MM.1S (cell line): ENCODE data around the gene SLC51B.

Source experiments
- DNase-seq: peaks from one replicate; pipeline ENCODE4 v3.0.0-alpha.2; 2015
- H2AFZ ChIP-seq: fragments of 300-600 bp; sonication (generic); 2 replicates; pipeline ENCODE4 v1.6.0; 2016; ENCODE audit warnings: antibody characterized with exemption, low read length
- H3F3A ChIP-seq: fragments of 300-600 bp; sonication (generic); 2 replicates; pipeline ENCODE4 v1.6.1; 2016; ENCODE audit warnings: mild to moderate bottlenecking, antibody characterized with exemption, low read length, moderate library complexity, mixed read lengths; ENCODE audit not compliant: insufficient read depth
- H3K27ac ChIP-seq: fragments of 300-600 bp; sonication (generic); 2 replicates; pipeline ENCODE4 v1.5.1; 2016; ENCODE audit warnings: mild to moderate bottlenecking, low read length
- H3K27me3 ChIP-seq: fragments of 300-600 bp; sonication (generic); replicated peaks from 2 replicates; pipeline ENCODE4 v1.6.0; 2016; ENCODE audit warnings: low read length; ENCODE audit not compliant: insufficient read depth
- H3K36me3 ChIP-seq: fragments of 300-600 bp; sonication (generic); replicated peaks from 2 replicates; pipeline ENCODE4 v1.6.1; 2016; ENCODE audit warnings: mild to moderate bottlenecking, low read length, mixed read lengths; ENCODE audit not compliant: insufficient read depth
- H3K4me1 ChIP-seq: fragments of 300-600 bp; sonication (generic); 2 replicates; pipeline ENCODE4 v1.6.1; 2016; ENCODE audit warnings: low read length, mixed read lengths
- H3K4me2 ChIP-seq: fragments of 300-600 bp; sonication (generic); 2 replicates; pipeline ENCODE4 v1.6.0; 2016; ENCODE audit warnings: low read depth, low read length
- H3K4me3 ChIP-seq: fragments of 300-600 bp; sonication (generic); 2 replicates; pipeline ENCODE4 v1.5.1; 2016; ENCODE audit warnings: low read length, mixed read lengths
- H3K79me2 ChIP-seq: fragments of 300-600 bp; sonication (generic); 2 replicates; pipeline ENCODE4 v1.6.1; 2016; ENCODE audit warnings: mixed run types, low read length, mixed read lengths
- H3K9ac ChIP-seq: fragments of 300-600 bp; sonication (generic); 2 replicates; pipeline ENCODE4 v1.6.1; 2016; ENCODE audit warnings: low read length, mixed read lengths
- H3K9me2 ChIP-seq: fragments of 300-600 bp; sonication (generic); replicated peaks from 2 replicates; pipeline ENCODE4 v1.6.1; 2016; ENCODE audit warnings: mild to moderate bottlenecking, low read length, mixed read lengths; ENCODE audit not compliant: insufficient read depth
- H3K9me3 ChIP-seq: fragments of 300-600 bp; sonication (generic); replicated peaks from 2 replicates; pipeline ENCODE4 v1.6.1; 2016; ENCODE audit warnings: mild to moderate bottlenecking, low read length, mixed read lengths; ENCODE audit not compliant: insufficient read depth
- H4K20me1 ChIP-seq: fragments of 300-600 bp; sonication (generic); 2 replicates; pipeline ENCODE4 v1.6.1; 2016; ENCODE audit warnings: mild to moderate bottlenecking, low read length, moderate library complexity, mixed read lengths; ENCODE audit not compliant: insufficient read depth
- EZH2 ChIP-seq: fragments of 300-600 bp; sonication (generic); optimal IDR thresholded peaks from 2 replicates; pipeline ENCODE3; 2017; ENCODE audit warnings: low read depth, mild to moderate bottlenecking, antibody characterized with exemption, low read length, mixed read lengths
- TF ChIP-seq, protein P1 (sequence below): fragments of 300-600 bp; sonication (generic); IDR thresholded peaks from 2 replicates; pipeline ENCODE4 v1.5.1; 2016; ENCODE audit warnings: antibody characterized with exemption, low read length, mixed read lengths

The SLC51B gene

DNA sequence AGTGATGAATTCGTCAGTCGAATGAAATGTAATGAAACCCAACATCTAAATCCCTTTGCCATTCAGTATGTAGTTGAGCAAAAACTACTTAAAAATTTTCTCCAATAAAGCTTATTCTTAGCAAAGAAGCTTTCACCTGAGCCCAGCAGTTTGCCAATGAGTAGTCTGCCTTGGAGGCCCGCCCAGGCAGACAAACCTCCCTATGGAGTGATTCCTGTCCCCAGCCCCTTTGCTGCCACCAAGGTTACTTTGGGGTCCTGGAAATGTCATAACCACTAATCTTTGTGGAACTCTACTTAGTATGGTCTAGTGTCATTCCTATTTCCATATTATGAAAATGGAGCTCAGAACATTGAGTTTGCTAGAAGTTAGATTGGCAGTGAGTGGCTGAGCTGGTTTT is 57.7 kb downstream of the SLC51B start:
- no peaks in the 10 kb centered on the region for H3K27me3 ChIP-seq
- H3K79me2 ChIP-seq, result no peaks in the 10 kb centered on the region
- H3K36me3 ChIP-seq, result no peaks in the 10 kb centered on the region; the same call in 1 of the 2 replicates
- H3K4me1 ChIP-seq, result no peaks in the 10 kb centered on the region
- TF ChIP-seq, protein P1, sequence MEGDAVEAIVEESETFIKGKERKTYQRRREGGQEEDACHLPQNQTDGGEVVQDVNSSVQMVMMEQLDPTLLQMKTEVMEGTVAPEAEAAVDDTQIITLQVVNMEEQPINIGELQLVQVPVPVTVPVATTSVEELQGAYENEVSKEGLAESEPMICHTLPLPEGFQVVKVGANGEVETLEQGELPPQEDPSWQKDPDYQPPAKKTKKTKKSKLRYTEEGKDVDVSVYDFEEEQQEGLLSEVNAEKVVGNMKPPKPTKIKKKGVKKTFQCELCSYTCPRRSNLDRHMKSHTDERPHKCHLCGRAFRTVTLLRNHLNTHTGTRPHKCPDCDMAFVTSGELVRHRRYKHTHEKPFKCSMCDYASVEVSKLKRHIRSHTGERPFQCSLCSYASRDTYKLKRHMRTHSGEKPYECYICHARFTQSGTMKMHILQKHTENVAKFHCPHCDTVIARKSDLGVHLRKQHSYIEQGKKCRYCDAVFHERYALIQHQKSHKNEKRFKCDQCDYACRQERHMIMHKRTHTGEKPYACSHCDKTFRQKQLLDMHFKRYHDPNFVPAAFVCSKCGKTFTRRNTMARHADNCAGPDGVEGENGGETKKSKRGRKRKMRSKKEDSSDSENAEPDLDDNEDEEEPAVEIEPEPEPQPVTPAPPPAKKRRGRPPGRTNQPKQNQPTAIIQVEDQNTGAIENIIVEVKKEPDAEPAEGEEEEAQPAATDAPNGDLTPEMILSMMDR, result no peak
- no peak for TF ChIP-seq EZH2
- H3F3A ChIP-seq, result no peaks in the 10 kb centered on the region
- no peaks in the 10 kb centered on the region for H3K9me2 ChIP-seq
- no peak overlapping the region for H3K4me2 ChIP-seq
- H3K27ac ChIP-seq, result no peak overlapping the region
- no peak for DNase-seq
- no peak overlapping the region for H3K9ac ChIP-seq
- H4K20me1 ChIP-seq, result no peaks in the 10 kb centered on the region
- H3K4me3 ChIP-seq, result no peak overlapping the region
- no peak overlapping the region for H2AFZ ChIP-seq
- no peaks in the 10 kb centered on the region for H3K9me3 ChIP-seq
